GM12878 (cell line): ENCODE measurements around the gene RGS19. TPM values are rescaled to one million over a fixed set of nuclear protein-coding genes. Genes with fewer than 3 reads are reported as not detected.

ENCODE experiments used
- ATAC-seq: fragments of 200-7000 bp; cut with Tn5 transposase; 3 replicates; pipeline ENCODE4 v1.9.1; 2020; ENCODE audit warnings: mild to moderate bottlenecking, moderate library complexity
- BruUV-seq: library from RNA; stranded (reverse); fragments of 400-500 nt; replicated peaks from 2 replicates; lab custom pipeline; 2021; lab: Mats Ljungman, UMichigan
- CTCF ChIA-PET: fragments of 300-600 bp; sonication (Branson Sonifier 250); formaldehyde crosslinking; extraction: SDS; loops from one replicate; lab custom pipeline; 2021; ENCODE audit warnings: inconsistent platforms; lab: Yijun Ruan, JAX
- POLR2A ChIA-PET: fragments of 350-600 bp; formaldehyde crosslinking; extraction: SDS; loops from one replicate; lab custom pipeline; 2021; ENCODE audit warnings: inconsistent platforms; lab: Charles Lee
- RAD21 ChIA-PET: fragments of 300-600 bp; sonication (Branson Sonifier 250); formaldehyde crosslinking; loops from one replicate; lab custom pipeline; 2023; ENCODE audit warnings: antibody characterized with exemption; ENCODE audit not compliant: unreplicated experiment; lab: Charles Lee
- SMC1A ChIA-PET: fragments of 300-600 bp; sonication (Branson Sonifier 250); formaldehyde crosslinking; loops from one replicate; lab custom pipeline; 2023; ENCODE audit not compliant: unreplicated experiment, uncharacterized antibody; lab: Charles Lee
- DNase-seq: peaks from one replicate; pipeline ENCODE4 v3.0.0-alpha.2; 2011; ENCODE audit warnings: low read depth, low spot score
- FAIRE-seq: peaks from 3 replicates; lab custom pipeline; 2011; peaks lifted over from hg19 to GRCh38; lab: Jason Lieb, UNC
- H2AFZ ChIP-seq: 2 replicates; pipeline ENCODE4 v1.6.0; 2011; ENCODE audit warnings: low read depth, low read length, control low read depth; ENCODE audit not compliant: control insufficient read depth
- H3K27ac ChIP-seq: 2 replicates; pipeline ENCODE4 v1.5.1; 2011; ENCODE audit warnings: control low read depth; ENCODE audit not compliant: control insufficient read depth, insufficient read depth
- H3K27me3 ChIP-seq, 2 experiments: replicated peaks in 1 of 2; 2 replicates each; pipeline versions ENCODE4 v1.6.0 to v1.6.1; 2011; ENCODE audit warnings: low read length in 1 of 2; ENCODE audit not compliant: control insufficient read depth in 2 of 2, insufficient read depth in 2 of 2
- H3K36me3 ChIP-seq, 2 experiments: 2 replicates each; pipeline ENCODE4 v1.5.1; 2011; ENCODE audit warnings: low read length in 1 of 2; ENCODE audit not compliant: control insufficient read depth in 2 of 2, insufficient read depth in 2 of 2
- H3K4me1 ChIP-seq: 2 replicates; pipeline ENCODE4 v1.6.1; 2011; ENCODE audit warnings: mild to moderate bottlenecking, low read length, moderate library complexity, mixed read lengths; ENCODE audit not compliant: control insufficient read depth, insufficient read depth
- H3K4me2 ChIP-seq: 2 replicates; pipeline ENCODE4 v1.6.0; 2011; ENCODE audit warnings: control low read depth; ENCODE audit not compliant: control insufficient read depth, insufficient read depth
- H3K4me3 ChIP-seq: fragments of 200-600 bp; sonication (generic); 2 replicates; pipeline ENCODE4 v1.5.1; 2016
- H3K79me2 ChIP-seq: 2 replicates; pipeline ENCODE4 v1.6.0; 2011; ENCODE audit warnings: low read length; ENCODE audit not compliant: control insufficient read depth, insufficient read depth
- H3K9ac ChIP-seq: 2 replicates; pipeline ENCODE4 v1.8.0; 2011; ENCODE audit warnings: low read length, control low read depth, mixed read lengths; ENCODE audit not compliant: control insufficient read depth, insufficient read depth
- H3K9me3 ChIP-seq: replicated peaks from 3 replicates; pipeline ENCODE4 v1.5.1; 2011; ENCODE audit warnings: mild to moderate bottlenecking, low read length; ENCODE audit not compliant: control insufficient read depth, insufficient read depth
- H4K20me1 ChIP-seq: 2 replicates; pipeline ENCODE4 v1.6.0; 2011; ENCODE audit not compliant: control insufficient read depth, insufficient read depth
- FOXK2 ChIP-seq: fragments of 450-650 bp; IDR thresholded peaks from 2 replicates; pipeline ENCODE4 v1.6.1; 2017; ENCODE audit warnings: mild to moderate bottlenecking, moderate library complexity
- KDM1A ChIP-seq: fragments of 200-600 bp; sonication (generic); IDR thresholded peaks from 2 replicates; pipeline ENCODE4 v1.6.1; 2016; ENCODE audit warnings: borderline replicate concordance
- SMARCA5 ChIP-seq: fragments of 450-650 bp; IDR thresholded peaks from 2 replicates; pipeline ENCODE4 v1.6.1; 2017; ENCODE audit warnings: mild to moderate bottlenecking
- ZBED1 ChIP-seq: IDR thresholded peaks from 2 replicates; pipeline ENCODE4 v1.6.1; 2016; ENCODE audit warnings: borderline replicate concordance
- WGBS: methylation state at CpG from one replicate; pipeline ENCODE4 v1.1.6; 2016; ENCODE audit warnings: low lambda C conversion rate; ENCODE audit not compliant: insufficient replicate concordance, insufficient coverage; ENCODE audit errors: missing lambda C conversion rate; 5-methylcytosine and 5-hydroxymethylcytosine counted together
- in situ Hi-C: fragments of 300-500 bp; cut with MboI; formaldehyde crosslinking; loops from 9 replicates; pipeline ENCODE4 v1.14.3; 2018; ENCODE audit warnings: mixed read lengths
- intact Hi-C: fragments of 100-400 bp; cut with micrococcal nuclease; formaldehyde crosslinking; loops from one replicate; pipeline ENCODE4 v1.14.2; 2022; ENCODE audit not compliant: unreplicated experiment
- polyA plus RNA-seq, 11 experiments: library from polyadenylated mRNA; depleted of rRNA in 4 of 11; unstranded in 6 of 11; stranded (reverse) in 5 of 11; fragments of >200 nt; fragmentation: Nextera tagmentation in 4 of 11; fragmentation: Illumina TruSeq in 1 of 11; extraction: Ambion mirVana in 4 of 11; extraction: Trizol in 1 of 11; gene quantifications; 1 replicate in 1 of 11; 2 replicates in 10 of 11; pipeline versions ENCODE4 v1.2.1 to v1.2.3, GENCODE V29; 2011 to 2016; ENCODE audit warnings: inconsistent platforms in 2 of 11, missing spikeins in 2 of 11, low read depth in 1 of 11
- total RNA-seq, 4 experiments: library from RNA; depleted of rRNA in 3 of 4; stranded (reverse); fragments of >200 nt in 3 of 4; fragmentation: Illumina TruSeq in 1 of 4; extraction: Trizol in 1 of 4; gene quantifications; 2 replicates each; pipeline versions ENCODE4 v1.2.1 to v1.2.3, GENCODE V29; 2013 to 2021
- TF ChIP-seq, protein P1 (sequence below): fragments of 450-650 bp; IDR thresholded peaks from 2 replicates; pipeline ENCODE4 v1.6.1; 2016; ENCODE audit warnings: mild to moderate bottlenecking
- TF ChIP-seq, protein P2 (sequence below): IDR thresholded peaks from 2 replicates; pipeline ENCODE4 v1.6.1; 2012; ENCODE audit warnings: low read depth, low read length, improper control_type of control experiment

The RGS19 gene
- total and polyA plus RNA-seq, 10 of the 15 experiments (the other 5 are each of a cell fraction or from before 2014, with no cell fraction given) = 0.82 to 62.4 (median 39.8) TPM

DNA sequence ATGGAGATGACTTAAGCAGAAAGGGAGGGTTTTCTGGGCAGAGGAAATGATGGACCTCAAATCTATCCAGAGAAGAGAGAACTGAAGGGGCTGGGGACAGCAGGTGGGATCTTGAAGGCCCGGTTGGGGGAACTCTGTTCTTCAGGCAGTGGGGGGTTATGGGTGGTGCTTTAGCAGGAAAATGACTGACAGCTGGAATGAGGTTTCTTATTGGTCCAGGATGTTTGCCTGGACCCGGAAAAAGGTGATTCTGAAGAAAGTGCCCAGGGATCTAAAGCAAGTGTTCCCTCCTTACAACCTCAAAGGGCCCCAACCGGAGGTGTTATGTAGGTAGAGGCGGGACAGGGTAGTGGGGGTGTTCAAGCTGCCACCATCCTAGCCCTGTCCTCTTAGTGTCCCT, 16.1 kb upstream of the RGS19 start:
- no peak overlapping the region for H3K27ac ChIP-seq
- no peak overlapping the region for H3K4me3 ChIP-seq
- H3K9ac ChIP-seq = no peak overlapping the region
- SMC1A ChIA-PET = no interaction called here
- H3K4me2 ChIP-seq = no peak overlapping the region; the same call in 1 of the 2 replicates
- POLR2A ChIA-PET = no interaction called here
- CTCF ChIA-PET = interaction anchor here (0.8 kb wide), 1 partner anchor 25 kb away, joined by 3 read pairs; no protein-coding TSS in a partner anchor
- FAIRE-seq (no peak), ATAC-seq (no peak), DNase-seq (no peak)
- TF ChIP-seq, protein P1, sequence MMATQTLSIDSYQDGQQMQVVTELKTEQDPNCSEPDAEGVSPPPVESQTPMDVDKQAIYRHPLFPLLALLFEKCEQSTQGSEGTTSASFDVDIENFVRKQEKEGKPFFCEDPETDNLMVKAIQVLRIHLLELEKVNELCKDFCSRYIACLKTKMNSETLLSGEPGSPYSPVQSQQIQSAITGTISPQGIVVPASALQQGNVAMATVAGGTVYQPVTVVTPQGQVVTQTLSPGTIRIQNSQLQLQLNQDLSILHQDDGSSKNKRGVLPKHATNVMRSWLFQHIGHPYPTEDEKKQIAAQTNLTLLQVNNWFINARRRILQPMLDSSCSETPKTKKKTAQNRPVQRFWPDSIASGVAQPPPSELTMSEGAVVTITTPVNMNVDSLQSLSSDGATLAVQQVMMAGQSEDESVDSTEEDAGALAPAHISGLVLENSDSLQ = peak; percentile 73
- no peak for TF ChIP-seq KDM1A
- no peaks in the 10 kb centered on the region for H4K20me1 ChIP-seq
- no peaks in the 10 kb centered on the region for H3K9me3 ChIP-seq
- in situ Hi-C loops = no loop called here
- BruUV-seq = no TSS peak
- no peaks in the 10 kb centered on the region for H3K36me3 ChIP-seq
- no peaks in the 10 kb centered on the region for H3K79me2 ChIP-seq
- peaks cover 0 to under 1% of the 10 kb centered on the region in 2 experiments; a peak in 1 of 4 replicates for H3K27me3 ChIP-seq
- RAD21 ChIA-PET = interaction anchor here (1.3 kb wide), 1 partner anchor 25 kb away, joined by 3 read pairs; no protein-coding TSS in a partner anchor
- peaks cover 14% of the 10 kb centered on the region for H3K4me1 ChIP-seq
- WGBS = 23% methylated on average over 4 of the region's 4 CpGs
- intact Hi-C loops = no loop called here
- H2AFZ ChIP-seq = no peak overlapping the region

DNA sequence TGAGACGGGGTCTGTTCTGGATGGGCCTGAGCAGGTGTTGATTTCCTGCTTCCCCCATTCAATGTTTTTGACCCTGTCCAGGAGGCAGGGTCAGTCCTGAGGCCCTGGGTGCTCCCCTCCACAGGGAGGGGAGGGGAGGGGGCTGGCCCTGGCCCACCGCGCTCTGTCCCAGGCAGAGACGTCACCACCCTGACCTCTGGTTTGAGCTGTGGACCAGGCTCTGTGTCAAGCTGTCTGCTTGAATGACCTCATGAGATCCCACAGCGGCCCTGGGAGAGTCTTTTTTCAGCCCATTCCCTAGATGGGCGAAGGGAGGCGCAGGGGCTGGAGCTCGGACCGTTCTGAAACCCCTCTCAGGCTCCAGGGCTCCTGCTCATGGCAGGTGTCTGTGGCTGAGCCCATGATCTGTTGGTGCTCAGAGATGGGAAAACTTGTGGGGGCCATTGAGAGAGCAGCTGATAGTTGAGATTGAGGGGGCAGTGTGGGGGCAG, 13.7 kb upstream of the RGS19 start:
- ATAC-seq (no peak), DNase-seq (no peak), FAIRE-seq (no peak)
- ChIA-PET SMC1A (no interaction called here), RAD21 (no interaction called here), CTCF (interaction anchor here (0.6 kb wide), 1 partner anchor 597 kb away, joined by 3 read pairs; no protein-coding TSS in a partner anchor), POLR2A (no interaction called here)
- no peak for TF ChIP-seq SMARCA5
- TF ChIP-seq, protein P2, sequence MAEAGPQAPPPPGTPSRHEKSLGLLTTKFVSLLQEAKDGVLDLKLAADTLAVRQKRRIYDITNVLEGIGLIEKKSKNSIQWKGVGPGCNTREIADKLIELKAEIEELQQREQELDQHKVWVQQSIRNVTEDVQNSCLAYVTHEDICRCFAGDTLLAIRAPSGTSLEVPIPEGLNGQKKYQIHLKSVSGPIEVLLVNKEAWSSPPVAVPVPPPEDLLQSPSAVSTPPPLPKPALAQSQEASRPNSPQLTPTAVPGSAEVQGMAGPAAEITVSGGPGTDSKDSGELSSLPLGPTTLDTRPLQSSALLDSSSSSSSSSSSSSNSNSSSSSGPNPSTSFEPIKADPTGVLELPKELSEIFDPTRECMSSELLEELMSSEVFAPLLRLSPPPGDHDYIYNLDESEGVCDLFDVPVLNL = no peak
- TF ChIP-seq ZBED1 = no peak
- TF ChIP-seq FOXK2 = no peak
- Histone ChIP-seq H3K4me3 (no peak overlapping the region), H3K36me3 (no peaks in the 10 kb centered on the region), H3K9ac (no peak overlapping the region), H3K4me2 (no peak overlapping the region), H3K79me2 (no peaks in the 10 kb centered on the region), H3K9me3 (no peaks in the 10 kb centered on the region; the same call in 2 of the 3 replicates), H3K4me1 (peaks cover 7% of the 10 kb centered on the region), H3K27ac (no peak overlapping the region), H3K27me3 (no peaks in the 10 kb centered on the region), H2AFZ (no peak overlapping the region), H4K20me1 (no peaks in the 10 kb centered on the region)
- in situ Hi-C loops (no loop called here), intact Hi-C loops (no loop called here)
- no TSS peak for BruUV-seq
- WGBS = 35% methylated on average over 9 of the region's 9 CpGs
